GM12872 (cell line): Measurements from ENCODE around the gene KLHL13.

Experiments used
- TF ChIP-seq, protein P1 (sequence below): IDR thresholded peaks from 3 replicates; pipeline ENCODE4 v1.5.1; 2011; ENCODE audit warnings: low read depth, mild to moderate bottlenecking, low read length, moderate library complexity; ENCODE audit not compliant: insufficient read depth

Gene KLHL13

DNA sequence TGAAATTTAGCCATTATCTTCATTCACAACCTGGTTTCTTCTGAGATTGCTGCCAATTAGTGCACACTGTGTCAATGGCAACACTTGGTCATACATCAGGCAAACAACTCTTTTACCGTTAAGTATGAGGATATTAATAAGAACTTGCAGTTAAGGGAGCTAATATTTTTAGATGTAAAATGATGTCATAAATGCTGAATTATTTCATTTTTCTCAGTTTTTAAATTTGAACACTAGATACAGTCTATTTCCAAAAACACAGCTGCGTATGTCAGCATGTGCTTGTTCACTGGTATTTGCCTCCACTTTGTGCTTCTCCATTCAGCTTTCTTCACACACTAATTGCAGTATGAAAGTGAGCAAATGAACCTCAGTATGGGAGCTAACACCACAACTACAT is 1.6 kb downstream of the KLHL13 start:
- TF ChIP-seq, protein P1, sequence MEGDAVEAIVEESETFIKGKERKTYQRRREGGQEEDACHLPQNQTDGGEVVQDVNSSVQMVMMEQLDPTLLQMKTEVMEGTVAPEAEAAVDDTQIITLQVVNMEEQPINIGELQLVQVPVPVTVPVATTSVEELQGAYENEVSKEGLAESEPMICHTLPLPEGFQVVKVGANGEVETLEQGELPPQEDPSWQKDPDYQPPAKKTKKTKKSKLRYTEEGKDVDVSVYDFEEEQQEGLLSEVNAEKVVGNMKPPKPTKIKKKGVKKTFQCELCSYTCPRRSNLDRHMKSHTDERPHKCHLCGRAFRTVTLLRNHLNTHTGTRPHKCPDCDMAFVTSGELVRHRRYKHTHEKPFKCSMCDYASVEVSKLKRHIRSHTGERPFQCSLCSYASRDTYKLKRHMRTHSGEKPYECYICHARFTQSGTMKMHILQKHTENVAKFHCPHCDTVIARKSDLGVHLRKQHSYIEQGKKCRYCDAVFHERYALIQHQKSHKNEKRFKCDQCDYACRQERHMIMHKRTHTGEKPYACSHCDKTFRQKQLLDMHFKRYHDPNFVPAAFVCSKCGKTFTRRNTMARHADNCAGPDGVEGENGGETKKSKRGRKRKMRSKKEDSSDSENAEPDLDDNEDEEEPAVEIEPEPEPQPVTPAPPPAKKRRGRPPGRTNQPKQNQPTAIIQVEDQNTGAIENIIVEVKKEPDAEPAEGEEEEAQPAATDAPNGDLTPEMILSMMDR = no peak

DNA sequence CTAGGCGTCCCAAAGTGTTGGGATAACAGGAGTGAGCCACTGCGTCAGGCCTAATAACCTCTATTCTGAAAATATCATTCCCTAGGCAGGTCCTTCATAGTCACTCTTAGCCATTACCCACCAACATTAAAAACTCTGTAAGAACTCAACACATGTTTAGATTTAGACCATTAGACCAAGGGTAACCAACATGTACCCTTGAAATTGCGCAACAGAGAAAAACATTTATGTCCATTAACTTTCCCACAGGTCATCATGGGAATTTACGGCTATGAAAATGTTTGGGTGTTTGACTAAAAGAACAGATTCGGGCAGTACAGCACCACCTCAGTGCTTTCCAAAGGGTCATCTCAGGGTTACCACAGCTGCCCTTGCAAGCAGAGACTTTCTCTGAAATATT is 7.5 kb downstream of the KLHL13 start:
- TF ChIP-seq, protein P1 = no peak

DNA sequence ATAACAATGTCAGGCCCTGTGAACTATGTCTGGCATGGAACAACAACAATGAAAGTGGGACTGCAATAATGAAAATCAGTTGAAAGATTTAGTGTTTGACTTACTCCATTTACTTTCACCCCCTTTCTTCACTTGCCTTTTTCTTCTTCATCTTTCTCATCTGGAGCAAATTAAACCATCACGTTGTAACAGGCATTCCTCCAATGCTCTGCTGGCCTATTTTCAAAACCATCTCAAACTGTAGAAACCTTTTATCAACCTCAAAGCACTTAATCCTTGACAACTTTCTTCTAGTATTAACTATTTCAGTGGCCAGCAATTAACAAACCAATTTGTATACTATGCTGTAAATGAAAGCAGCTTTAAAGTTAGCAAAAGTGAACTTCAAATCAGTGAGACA is 8.3 kb downstream of the KLHL13 start:
- TF ChIP-seq, protein P1 = no peak

DNA sequence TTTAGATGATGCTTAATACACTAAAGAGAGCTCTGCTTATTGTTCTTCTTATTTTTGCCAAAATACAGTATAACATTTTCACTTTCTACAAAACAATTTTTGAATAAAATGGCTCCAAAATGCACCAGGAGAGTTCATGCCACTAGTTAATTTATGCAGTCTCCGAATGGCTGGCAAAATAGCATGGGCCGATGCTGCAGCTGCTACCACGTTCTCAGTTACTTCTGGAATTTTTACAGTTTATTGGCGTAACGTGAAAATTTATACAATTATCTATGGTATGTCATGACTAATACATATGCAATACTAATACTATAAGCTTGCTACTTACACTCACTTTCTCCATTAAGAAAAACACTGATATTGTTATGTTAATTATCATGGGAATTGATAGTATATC is 16.5 kb downstream of the KLHL13 start:
- TF ChIP-seq, protein P1 = no peak

DNA sequence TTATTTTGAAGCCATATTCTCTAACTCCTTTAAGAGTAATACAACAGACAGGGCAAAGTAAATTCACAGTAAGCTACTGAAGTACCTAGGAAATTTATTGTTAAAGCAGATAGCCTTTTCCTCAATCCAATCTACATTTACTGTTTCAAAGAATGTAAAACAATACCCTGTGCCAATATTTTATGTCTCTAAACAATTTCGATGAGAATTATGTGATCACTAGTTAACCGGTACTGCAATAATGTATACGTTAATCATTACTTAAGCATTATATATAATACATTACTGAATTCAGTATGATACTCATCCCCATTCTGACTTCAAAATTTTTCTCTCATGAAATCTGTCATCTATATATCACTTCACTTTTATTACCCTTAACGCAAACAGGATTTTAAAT is 28.5 kb downstream of the KLHL13 start:
- TF ChIP-seq, protein P1 = no peak

DNA sequence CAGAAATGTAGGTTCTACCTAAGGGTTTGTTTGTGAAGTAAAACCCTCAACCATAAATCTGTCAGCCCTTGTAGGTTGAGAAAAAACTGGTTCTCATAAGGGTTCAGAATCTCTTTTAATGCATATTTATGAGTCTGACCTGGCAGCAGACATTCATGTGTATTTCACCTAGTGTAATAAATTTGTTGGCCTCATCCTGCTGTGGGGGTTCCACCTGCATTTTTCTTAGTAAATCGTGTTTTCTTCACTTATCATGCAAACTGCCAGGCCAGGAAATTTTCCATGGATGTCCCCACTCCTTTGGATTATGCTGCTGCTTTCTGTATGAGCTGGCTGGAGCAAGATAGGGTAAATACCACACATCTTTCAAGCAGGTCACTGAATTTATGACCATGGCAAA is 42.4 kb downstream of the KLHL13 start:
- TF ChIP-seq, protein P1 = no peak

DNA sequence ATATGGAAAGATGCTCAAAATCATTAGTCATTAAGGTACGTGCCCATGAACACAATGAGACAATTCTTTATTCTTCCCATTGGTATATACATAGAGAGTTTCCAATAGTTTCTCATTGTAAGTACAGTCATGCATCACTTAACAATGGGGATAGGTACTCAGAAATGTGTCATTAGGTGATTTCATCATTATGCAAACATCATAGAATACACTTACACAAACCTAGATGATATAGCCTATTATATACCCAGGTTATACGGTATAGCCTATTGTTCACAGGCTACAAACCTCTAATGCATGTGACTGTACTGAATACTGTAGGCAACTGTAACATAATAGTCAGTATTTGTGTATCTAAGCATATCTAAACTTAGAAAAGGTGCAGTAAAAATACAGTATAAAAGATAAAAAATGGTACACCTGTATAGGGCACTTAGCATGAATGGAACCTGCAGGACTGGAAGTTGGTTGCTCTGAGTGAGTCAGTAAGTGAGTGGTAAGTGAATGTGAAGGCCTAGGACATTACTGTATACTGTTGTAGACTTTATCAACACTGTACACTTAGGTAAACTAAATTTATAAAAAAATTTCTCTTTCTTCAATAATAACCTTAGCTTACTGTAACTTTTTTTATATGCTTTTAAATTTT is 49.6 kb downstream of the KLHL13 start:
- TF ChIP-seq, protein P1 = no peak
